DND-41 (cell line): ENCODE data around the gene CCDC158.

Source experiments
- CTCF ChIP-seq: IDR thresholded peaks from 2 replicates; pipeline ENCODE4 v1.5.1; 2012; ENCODE audit warnings: borderline replicate concordance, low read length, moderate library complexity, mild to moderate bottlenecking; ENCODE audit not compliant: poor library complexity, severe bottlenecking; ENCODE audit errors: extremely low read depth
- EZH2 ChIP-seq: IDR thresholded peaks from 3 replicates; pipeline ENCODE4 v1.6.1; 2012; ENCODE audit warnings: borderline replicate concordance, low read depth, mild to moderate bottlenecking, moderate library complexity, low read length, inconsistent platforms; ENCODE audit not compliant: severe bottlenecking

GRCh38 chr4:76386566-76387305, 34.2 kb downstream of the CCDC158 start:
- no peak for TF ChIP-seq CTCF
- TF ChIP-seq EZH2 = no peak
